ENCODE data around the gene SPECC1L.
"Not testable (repeated sequence)": the region's sequence is repeated elsewhere in the genome, so short reads cannot be mapped to it uniquely, and the experiment has no call there.

Gene SPECC1L

DNA sequence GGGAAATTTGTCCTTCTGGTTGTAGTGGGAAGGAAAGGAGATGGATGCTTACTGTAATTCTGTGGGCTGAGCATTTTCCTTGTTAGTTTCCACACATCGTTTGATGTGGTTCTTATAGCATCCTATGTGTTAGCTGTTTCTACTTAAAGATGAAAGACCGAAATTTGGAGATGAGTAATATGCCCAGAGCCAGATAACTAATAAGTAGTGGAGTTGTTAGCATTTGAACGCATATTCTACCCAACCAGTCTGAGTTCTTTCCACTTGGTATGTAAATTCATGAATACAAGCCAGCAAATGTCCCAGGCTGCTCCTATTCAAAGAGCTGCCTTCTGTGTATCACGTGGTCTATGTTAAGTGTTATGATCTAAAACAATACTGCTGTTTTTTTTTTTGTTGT is 14.6 kb downstream of the SPECC1L start:
- DNase-seq, result no peak

DNA sequence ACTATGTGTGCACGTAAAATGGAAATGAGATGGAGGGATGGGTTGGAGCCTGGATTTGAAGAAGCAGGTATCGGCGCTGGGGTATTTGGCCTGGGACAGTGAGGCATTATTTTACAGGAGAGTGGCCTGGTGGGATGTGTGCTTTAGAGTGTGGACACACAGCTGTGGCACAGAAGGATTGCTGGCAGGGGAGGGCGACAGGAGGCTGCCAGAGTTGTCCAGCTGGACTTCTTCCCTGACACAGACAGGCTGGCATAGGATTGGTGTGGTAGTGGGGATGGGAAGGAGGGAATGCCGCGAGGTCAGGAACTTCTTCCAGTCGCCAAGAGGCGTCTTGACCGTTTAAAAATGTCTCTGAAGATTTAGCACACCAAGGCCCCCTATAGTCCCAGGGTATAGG is 16.6 kb downstream of the SPECC1L start:
- DNase-seq, result not testable (repeated sequence)

DNA sequence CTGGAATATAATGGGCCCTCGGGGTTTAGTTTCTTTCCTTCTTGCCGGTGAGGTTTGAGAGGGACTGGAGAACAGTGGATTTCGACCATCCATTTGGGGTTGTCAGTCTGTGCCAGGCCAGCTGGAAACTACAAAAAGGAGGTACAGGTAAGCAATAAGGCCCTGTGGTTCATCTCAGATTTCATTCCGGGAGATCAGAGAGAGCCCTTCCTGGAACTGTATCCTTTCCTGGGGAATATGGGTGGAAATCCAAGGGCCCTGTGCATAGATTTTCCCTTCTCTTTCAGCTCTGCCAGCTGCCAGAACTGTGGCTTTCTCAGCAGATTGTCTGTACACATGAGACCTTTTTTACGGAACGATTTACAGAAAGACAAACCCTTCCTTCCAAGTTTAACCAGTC is 17.2 kb downstream of the SPECC1L start:
- not testable (repeated sequence) for DNase-seq

DNA sequence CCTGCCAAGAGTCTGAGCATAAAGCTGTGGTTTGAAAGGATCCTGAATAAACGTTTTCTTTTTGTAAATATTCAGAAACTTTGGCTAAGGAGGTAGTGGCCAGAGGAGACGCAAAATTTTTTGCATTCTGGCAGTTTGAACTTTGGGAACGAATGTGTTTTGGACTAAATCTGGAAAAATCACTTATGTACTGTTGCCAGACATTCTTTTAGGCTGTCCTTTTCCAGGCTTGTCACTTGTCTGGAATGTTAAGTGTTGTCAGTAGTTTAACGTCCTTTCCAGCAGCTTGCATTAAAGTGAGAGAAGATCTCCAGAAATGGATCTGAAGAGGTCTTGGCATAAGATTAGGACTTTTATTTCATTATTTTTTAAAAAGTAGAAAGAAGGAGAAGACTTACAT is 18.5 kb downstream of the SPECC1L start:
- no peak for DNase-seq

DNA sequence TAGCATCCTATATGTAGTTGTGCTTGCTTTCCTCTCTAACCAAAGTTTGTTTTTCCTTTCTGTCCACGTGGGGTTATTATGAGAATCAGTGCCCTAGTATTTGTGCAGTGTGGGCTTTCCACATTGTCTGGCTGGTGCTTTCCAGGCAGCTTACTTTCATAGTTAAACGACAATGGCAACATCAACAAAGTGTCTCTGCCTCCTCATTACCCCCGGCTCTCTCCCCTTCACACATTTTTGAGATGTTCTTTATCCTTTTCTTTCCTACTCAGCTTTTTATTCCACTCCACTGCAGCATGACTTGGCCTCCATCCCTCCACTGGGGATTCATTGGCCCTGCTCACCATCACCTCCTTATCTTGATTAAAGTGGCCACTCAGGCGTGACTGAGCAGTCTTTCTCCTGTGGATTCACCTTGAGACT is 19.1 kb downstream of the SPECC1L start:
- DNase-seq, result no peak

DNA sequence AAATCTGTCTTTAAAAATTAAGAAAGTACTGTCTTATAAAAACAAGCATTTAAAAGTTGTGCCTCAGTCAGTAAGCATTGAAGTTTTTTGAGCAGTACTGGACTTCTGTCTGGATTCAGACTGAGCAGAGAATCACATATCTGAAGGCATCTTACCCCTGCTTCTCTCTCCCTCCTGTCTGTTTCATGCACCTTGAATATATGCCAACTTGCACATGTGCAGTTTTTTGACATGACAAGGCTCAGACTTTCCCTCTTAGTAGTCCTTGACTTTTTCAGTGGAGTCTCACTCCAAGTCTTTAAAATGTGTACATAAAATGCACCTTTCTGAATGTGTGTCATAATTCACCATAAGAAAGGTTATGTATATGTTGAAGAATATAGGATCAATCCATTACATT is 19.8 kb downstream of the SPECC1L start:
- no peak for DNase-seq

DNA sequence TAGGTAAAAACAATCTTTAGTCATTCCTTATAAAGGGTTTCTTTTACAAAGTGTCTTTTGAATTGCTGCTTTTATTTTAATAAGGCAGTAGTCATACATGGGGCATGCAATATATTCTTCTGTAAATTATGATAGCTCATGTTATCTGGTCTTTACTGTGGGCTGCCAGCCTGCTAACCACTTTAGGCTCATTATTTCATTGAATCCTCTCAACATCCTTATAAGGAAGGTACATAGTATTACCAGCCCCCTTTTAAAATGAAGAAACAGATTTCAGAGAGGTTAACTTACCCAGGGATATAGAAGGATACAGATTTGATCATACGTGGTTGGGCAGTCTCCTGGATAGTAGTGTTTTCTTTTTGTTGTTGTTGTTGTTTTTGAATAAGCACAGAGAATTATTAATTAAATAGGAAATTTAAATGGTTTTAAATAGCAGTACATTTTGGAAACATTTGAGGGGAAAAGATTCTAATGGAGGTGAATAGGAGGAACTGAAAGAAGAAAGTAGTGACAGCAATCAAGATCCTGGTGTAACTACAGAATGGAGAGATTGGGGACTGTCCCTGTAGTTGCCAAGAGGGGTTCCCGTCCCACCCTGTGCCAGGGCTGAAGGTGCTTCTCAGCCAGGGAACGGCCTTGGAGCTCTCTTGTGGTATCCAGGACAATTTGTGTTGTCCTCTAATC is 21.0 kb downstream of the SPECC1L start:
- DNase-seq, result no peak

DNA sequence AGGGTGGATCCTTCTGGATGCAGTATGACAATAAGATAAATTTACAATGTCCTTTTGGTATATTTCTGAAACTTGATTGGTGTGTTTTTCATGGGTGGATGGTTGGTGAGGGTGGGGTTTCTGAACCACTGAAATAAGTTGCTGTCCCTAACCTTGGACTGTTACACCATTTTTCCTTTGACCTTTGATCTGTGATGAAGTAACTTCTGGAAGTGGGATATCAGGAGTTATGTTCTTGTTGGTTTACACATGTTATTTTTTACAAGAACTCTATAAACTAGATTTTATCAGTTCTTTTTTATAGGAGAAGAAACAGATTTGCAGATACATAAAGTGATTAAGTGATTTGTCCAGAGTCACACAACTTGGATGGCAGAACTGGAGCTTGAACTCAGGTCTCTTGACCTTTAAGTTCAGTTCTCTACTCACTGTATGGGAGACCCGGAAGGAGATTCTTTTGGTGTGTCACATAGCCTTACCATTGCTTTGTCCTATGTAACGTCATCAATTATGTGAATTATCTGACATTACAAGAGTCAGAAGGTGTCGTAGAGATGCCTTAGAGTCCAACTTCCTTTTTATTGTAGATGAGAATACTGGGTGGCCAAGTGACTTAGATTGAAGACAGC is 21.7 kb downstream of the SPECC1L start:
- not testable (repeated sequence) for DNase-seq

DNA sequence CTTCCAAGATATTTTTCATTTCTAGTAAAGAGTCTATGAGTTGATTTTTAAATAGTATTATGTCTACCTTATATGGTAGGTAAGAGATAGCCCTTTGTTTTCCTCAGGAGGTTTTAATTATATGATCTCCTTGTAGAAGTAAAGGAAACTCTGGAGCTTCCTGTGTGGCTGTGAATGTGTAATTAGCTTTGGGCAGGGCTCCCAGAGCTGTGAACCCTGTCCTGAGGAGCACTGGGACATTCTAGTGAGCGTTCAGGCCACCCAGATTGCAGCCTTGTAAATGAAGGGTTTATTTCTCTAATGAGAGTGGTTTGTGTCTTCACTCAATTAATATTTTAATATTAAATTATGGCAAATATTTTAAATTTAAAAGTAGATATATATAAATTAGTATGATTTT is 24.3 kb downstream of the SPECC1L start:
- DNase-seq, result not testable (repeated sequence)

DNA sequence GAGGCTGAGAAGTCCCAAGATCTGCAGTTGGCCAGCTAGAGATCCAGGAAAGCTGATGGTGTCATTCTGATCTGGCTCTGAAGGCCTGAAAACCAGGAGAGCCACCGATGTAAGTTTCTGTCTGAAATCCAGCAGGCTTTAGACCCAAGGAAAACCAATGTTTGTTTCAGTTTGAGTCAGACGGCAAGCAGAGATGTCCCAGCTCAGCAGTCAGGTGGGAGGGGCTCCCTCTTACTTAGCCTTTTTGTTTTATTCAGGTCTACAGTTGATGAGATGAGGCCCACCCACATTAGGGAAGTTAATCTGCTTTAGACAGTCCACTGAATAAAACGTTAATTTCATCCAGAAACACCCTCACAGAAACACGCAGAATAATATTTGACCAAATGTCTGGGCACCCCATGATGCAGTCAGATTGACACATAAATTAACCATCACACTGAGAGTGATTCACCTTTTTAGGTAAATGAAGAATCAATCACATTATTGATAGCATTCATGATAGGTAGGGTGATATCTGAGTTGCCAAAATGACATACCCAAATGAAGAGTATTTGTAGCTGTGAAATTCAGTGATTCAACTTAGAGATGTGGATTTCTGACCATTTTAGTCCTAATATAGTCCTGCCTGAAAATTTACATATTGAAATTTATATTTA is 28.0 kb downstream of the SPECC1L start:
- not testable (repeated sequence) for DNase-seq

DNA sequence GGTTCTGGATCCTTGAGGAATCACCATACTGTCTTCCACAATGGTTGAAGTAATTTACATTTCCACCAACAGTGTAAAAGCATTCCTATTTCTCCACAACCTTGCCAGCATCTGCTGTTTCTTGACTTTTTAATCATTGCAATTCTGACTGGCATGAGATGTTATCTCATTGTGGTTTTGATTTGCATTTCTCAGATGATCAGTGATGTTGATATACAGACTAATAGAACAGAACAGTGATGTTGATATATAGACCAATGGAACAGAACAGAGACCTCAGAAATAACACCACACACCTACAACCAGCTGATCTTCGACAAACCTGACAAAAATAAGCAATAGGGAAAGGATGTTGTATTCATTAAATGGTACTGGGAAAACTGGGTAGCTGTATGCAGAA is 29.9 kb downstream of the SPECC1L start:
- DNase-seq, result not testable (repeated sequence)

DNA sequence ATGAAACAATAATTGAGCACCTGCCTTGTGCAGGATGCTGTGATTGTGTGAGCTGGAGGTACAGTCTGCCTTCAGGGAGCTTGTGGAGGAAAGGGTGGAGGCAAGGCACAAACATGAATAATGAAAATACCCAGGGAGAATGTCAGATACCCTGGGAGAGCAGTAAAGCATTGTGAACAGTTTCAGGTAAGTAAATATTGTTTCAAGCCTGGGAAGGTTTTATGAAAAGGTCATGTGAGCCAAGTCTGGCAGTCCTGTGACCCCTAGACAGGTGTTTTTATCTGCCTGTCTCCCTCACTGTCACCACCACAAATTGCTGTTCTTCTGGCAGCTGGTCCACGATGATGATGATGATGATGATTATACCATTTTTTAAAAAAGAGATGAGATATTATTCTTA is 32.0 kb downstream of the SPECC1L start:
- DNase-seq, result no peak

DNA sequence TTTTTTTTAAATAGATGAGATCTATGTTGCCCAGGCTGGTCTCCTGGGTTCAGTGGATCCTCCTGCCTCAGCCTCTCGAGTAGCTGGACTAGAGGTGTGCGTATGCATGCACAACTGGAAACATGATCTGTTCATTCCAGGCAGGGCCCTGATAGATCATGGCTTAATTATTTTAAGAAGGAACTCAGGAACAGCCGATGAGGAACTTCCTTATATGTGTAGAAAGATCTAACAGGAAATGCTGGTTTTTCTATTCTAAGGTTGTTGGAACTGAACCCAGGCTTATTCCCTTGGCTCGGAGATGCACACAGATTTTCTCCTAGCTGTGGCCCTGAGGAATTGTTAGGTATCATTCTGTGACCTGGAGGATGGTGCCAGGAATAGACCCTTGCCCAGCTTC is 32.4 kb downstream of the SPECC1L start:
- DNase-seq, result no peak

DNA sequence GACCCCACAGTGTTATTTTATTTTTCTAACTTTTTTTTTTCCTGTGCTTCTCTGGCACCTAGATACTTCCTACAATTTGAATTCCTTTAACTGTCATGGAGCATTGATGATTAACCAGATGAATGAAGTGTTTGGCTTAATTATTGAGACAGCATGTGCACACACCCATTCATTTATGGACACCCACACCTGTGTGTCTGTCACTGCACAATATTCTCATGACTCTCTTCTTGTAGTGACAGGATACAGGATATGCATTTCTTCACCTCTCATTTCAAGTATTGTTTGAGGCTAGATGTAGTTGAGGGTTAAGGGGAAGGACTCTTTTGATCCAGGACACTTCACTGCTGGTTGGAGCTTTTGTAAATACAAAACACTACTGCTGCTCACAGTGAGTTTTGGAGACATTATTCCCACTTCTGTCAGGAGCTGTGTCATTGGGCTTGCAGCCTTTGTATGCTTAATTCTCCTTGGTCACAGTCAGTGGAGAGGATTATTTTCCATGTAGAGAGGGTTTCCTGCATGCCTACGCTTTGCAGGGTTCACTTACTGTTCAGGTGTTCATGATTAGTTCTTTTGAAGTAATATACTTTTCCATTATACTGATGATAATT is 33.5 kb downstream of the SPECC1L start:
- DNase-seq, result no peak

DNA sequence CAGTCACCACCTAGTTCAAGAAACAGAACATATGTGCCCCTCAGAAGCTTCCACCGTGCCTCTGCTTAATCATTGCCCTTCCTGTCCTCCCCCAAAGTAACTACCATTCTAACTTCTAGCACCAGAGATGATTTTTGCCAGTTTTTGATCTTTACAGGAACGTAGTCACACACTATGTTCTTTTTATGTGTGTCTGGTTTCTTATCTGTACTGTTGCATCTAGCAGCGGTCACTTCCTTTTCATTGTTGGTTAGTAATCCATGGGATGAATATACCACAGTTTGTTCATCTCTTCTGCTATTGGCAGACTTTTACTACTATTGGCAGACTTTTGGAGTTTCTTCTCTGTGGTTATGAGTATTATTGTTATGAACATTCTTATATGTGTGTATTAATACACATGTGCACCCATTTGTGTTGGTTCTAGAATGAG is 34.6 kb downstream of the SPECC1L start:
- no peak for DNase-seq

DNA sequence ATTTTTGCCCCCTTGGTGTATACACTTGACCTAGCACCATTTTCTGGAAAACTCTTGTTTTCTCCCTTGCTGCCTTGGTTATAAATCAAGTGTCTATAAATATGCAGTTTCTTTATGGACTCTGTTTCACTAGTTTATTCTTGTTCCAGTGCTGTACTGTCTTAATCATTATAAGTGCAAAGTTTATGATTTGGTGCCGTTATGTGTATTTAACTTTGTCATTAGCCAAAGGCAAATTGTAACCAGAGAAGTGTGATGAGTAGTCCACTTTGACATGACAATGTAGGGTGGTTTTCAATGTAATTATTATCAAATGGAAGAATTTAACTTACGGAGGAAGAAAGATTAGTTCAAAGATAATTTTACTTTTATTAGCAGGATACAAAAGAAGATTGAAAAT is 40.3 kb downstream of the SPECC1L start:
- DNase-seq, result no peak

DNA sequence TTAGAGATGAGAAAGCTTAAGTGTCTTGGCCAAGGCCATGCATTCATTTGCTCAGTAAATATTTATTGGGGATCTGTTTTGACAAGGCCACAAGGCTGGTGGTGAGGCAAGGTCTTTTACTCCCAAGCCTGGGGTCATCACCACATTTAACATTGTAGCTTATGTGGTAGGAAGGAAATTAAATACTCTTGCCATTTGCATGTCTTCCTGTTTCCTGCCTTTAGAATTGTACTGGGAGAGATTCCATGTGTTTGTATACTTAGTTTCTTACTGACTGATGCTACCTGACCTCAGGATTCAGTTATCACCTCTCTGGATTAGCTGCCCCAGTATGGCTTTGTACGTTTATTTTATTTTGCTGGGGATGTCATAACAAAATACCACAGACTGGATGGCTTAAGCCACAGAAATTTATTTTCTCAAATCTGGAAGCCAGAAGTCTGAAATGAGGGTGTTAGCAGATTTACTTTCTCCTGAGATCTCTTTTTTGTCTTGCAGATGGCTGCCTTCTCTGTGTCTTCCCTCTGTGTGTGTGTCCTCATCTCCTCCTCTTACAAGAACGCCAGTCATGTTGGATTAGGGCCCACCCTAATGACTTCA is 44.8 kb downstream of the SPECC1L start:
- no peak for DNase-seq

DNA sequence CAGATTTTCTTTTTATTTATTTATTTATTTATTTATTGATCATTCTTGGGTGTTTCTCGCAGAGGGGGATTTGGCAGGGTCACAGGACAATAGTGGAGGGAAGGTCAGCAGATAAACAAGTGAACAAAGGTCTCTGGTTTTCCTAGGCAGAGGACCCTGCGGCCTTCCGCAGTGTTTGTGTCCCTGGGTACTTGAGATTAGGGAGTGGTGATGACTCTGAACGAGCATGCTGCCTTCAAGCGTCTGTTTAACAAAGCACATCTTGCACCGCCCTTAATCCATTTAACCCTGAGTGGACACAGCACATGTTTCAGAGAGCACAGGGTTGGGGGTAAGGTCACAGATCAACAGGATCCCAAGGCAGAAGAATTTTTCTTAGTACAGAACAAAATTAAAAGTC is 45.6 kb downstream of the SPECC1L start:
- DNase-seq, result not testable (repeated sequence)

DNA sequence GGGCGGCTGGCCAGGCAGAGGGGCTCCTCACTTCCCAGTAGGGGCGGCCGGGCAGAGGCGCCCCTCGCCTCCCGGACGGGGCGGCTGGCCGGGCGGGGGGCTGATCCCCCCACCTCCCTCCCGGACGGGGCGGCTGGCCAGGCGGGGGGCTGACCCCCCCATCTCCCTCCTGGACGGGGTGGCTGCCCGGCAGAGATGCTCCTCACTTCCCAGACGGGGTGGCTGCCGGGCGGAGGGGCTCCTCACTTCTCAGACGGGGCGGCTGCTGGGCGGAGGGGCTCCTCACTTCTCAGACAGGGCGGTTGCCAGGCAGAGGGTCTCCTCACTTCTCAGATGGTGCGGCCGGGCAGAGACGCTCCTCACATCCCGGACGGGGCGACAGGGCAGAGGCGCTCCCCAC is 46.9 kb downstream of the SPECC1L start:
- not testable (repeated sequence) for DNase-seq

DNA sequence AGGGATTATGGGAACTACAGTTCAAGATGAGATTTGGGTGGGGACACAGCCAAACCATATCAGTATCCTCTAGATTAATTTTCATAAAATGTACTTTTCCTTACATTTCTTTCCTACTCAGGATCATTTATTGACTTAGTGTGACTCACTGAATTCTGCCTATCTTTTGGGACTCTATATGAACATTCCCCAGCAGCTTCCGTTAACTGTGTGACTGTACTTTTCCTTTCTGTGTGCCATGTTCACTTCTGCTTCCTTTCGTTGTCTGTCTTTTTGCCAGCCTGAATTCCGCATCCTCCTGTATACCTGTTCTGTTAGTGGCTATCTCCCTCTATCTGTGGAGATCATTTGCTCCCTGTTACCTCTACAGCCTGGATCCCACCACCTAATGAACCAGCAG is 48.8 kb downstream of the SPECC1L start:
- no peak for DNase-seq

DNA sequence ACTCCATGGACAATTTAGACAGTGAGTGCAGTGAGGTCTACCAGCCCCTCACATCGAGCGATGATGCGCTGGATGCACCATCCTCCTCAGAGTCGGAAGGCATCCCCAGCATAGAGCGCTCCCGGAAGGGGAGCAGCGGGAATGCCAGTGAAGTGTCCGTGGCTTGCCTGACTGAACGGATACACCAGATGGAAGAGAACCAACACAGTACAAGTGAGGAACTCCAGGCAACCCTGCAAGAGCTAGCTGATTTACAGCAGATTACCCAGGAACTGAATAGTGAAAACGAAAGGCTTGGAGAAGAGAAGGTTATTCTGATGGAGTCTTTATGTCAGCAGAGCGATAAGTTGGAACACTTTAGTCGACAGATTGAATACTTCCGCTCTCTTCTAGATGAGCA is 51.4 kb downstream of the SPECC1L start:
- no peak for DNase-seq

DNA sequence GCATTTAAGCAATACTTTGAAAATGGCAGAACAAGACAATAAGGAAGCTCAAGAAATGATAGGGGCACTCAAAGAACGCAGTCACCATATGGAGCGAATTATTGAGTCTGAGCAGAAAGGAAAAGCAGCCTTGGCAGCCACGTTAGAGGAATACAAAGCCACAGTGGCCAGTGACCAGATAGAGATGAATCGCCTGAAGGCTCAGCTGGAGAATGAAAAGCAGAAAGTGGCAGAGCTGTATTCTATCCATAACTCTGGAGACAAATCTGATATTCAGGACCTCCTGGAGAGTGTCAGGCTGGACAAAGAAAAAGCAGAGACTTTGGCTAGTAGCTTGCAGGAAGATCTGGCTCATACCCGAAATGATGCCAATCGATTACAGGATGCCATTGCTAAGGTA is 51.9 kb downstream of the SPECC1L start:
- no peak for DNase-seq

DNA sequence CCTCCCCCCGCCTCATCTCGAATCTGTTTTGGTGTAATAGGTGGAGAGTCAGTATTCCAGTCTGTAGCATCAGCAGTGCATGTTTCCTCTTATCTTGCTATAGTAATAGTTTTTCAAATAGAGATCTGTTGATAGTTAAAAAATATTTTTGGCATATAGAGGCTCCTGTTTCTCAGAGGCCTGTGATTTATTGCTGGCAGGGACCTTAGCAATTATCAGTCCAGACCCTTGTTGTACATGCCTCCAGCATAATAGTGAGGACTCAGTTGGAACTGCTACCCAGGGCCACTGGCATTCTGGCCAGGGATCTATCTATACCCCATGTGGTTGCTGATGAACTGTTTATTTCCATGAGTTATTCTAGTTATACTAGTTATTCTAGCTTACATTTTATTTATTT is 52.6 kb downstream of the SPECC1L start:
- DNase-seq, result no peak
